Cortex of kidney (tissue), 1 donor: Measurements from ENCODE around the gene TIPRL.
"Not testable (repeated sequence)": the region's sequence is repeated elsewhere in the genome, so short reads cannot be mapped to it uniquely, and the experiment has no call there.

Experiments
- DNase-seq: peaks from one replicate; lab custom pipeline; 2025; lab: John Stamatoyannopoulos, UW

The TIPRL gene

DNA sequence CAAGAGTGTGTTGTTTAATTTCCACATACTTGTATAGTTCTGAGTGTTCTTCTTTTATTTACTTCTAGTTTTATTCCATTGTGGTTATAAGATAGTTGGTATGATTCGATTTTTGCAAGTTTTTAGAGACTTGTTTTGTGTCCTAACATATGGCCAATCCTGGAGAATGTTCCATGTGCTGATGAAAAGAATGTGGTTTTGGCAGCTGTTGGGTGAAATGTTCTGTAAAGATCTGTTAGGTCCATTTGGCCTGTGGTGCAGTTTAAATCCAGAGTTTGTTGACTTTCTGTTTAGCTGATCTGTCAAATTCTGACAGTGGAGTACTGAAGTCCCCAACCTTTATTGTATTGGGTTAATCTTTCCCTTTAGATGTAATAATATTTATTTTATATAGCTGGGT, 19.5 kb upstream of the TIPRL start:
- DNase-seq, result no peak

DNA sequence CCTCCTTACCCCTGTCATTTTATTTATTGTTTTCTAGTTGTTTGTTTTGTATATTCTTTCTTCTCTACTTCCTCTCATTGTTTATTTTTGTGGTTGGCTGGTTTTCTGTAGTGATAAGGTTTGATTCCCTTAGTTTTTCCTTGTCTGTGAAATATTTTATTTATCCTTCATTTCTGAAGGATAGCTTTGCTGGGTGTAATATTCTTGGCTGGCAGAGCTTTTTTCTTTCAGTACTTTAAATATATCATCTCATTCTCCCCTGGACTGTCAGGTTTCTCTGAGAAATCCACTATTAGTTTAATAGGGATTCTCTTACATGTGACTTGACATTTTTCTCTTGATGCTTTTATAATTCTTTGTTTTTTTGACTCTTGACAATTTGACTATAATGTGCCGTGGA, 18.8 kb upstream of the TIPRL start:
- DNase-seq, result no peak

DNA sequence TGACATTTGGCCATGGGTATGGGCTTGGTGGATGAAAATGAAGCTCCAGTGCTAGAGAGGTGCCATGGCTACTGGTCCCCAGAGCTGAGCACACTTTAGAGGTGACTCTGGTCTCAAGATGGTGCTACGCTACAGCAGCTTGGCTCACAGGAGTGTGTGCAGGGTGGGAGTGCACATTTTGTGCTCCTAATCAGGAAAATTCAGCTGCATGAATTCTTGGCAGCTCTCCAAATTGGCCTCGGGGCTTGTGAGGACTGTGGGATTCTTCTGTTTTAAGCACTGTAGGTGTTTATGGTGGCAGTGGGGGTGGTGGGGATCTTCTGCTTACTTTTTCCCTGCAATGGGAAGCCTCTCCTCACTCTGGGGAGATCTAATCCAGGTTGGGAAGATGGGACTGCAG, 17.3 kb upstream of the TIPRL start:
- DNase-seq, result no peak

DNA sequence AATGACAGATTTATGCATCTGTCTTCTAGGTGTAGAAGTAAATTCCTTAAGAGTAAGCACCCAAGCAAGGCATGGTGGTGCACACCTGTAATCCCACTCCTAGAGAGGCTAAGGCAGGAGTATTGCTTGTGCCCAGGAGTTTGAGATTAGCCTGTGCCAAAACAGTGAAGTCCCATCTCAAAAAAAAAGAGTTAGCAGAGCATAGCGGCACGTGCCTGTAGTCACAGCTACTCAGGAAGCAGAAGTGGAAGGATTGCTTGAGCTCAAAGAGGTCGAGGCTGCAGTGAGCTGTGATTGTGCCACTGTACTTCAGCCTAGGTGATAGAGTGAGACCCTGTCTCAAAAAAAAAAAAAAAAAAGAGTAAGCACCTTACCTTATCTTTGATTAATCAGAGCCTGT, 15.1 kb upstream of the TIPRL start:
- DNase-seq, result no peak

DNA sequence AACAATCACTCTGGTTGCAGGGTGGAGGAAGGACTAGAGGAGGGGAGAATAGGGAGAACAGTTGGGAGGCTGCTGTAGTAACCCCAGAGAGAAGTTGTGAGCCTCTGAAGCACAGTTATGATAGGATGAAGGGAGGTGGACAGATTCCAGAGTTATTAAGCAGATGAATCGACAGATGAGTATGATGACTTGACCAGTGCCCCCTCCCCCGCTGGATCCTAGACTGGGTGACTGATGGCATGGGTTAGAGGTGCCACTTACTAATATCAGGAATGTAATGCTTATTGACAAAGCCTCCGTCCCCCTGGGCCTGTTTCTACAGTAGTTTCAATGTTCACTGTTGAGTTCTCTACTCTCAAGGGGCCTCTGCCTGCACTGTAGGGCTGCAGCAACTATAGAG, 14.0 kb upstream of the TIPRL start:
- no peak for DNase-seq

DNA sequence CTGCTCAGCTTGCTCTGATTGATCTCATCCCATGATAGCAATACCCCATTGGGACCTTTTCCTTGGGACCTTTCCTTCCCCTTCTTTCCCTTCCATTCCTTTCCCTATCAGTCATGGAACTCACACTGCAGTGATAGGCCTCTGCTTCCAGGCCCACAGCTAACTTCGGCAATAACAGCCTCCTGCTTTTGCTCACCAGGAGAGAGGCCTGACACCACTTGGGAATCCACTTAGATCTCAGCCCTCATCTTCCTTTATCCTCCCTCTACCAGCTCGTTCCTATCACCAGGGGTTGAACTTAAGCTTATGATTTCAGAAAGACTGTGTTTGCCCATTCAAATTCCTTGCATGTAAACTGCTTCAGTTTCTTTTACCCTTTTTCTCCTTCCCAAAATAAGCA, 11.0 kb upstream of the TIPRL start:
- DNase-seq, result no peak

DNA sequence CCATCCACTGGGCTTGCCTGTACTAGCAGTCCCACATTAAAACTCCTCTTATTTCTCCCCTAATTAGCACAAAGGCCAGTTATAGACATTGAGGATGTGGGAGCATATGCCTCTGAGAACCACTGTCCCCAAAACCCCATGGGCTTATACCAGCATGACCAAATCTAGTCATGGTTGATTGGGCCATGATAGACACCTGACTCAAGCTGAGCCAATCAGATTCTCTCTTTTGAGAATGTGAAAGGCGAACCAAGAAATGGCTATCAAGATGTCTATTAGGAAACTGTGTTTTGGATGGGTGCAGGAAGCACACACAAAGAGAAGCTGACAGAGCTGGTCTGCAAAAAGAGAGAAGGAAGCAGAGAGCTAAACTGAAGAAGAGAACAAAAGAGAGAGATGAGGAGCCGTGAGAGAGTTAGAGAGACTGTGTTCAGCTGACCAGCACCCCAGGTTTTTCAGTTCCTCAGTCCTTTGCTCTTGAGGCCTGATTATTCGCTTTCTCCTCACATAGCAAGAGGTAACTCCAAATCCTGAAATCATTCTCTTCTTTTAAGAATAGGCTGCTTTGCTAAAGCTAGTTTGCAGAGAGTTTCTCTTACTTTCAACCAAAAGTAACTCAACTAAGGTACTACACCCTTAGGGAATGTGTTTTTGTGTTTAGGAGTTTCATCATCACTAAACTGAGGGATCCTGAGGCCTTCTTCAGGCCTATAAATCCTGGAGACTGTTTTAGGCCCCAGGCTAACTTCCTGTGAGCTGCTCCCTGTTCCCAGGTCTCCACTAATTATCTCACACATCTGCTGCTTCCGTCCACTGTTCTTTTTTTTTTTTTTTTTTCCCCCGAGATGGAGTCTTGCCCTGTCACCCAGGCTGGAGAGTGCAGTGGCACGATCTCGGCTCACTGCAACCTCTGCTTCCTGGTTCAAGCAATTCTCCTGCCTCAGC, 7.9 kb upstream of the TIPRL start:
- DNase-seq, result no peak

DNA sequence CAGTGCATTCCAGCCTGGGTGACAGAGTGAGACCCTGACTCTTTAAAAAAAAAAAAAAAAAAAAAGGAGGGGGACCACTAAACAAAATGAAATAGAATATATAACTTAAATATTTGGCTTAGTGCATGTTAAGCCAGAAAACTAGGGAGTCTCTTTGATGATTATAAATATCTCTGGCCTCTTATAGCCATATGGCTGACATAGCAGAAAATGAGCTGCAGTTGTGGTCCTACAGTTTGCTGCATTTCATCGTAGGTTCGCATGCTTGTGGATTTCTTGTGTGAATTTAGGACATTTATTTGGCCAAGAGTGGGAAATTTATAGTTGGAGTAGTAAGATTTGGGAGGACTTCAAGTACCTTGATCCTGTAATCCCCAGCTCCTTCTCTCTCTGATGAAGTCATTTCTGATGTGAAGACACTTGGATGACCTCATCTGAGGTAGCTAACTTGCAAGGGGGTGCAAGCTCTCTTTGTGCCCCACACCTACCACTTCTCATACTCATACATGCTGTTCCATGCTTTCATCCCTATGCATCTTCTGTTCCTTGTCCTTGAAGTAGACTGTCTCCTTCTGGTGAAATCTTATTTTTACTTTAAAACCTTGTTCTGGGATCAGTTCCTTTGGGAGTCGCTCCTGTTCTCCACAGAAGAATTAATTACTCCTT, 6.4 kb upstream of the TIPRL start:
- no peak for DNase-seq

DNA sequence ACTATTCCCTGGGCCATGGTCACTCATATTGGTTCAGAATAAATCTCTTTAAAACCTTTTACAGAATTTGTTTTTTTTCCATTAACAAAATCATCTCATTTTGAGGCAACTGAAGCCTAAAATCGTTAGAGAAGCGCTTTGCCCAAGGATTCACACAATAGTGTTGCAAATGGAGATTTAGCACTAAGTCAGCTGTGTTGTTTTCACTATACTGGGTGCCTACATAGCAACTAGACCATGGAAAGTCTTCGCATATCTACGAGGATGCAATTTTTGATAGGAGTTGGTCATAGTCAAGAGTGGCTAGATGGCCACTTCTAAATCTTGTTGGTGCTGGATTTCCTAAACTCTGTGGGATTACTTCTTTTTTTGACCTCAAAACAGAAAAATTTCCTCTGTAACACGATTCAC, 530 bp upstream of the TIPRL start:
- no peak for DNase-seq

DNA sequence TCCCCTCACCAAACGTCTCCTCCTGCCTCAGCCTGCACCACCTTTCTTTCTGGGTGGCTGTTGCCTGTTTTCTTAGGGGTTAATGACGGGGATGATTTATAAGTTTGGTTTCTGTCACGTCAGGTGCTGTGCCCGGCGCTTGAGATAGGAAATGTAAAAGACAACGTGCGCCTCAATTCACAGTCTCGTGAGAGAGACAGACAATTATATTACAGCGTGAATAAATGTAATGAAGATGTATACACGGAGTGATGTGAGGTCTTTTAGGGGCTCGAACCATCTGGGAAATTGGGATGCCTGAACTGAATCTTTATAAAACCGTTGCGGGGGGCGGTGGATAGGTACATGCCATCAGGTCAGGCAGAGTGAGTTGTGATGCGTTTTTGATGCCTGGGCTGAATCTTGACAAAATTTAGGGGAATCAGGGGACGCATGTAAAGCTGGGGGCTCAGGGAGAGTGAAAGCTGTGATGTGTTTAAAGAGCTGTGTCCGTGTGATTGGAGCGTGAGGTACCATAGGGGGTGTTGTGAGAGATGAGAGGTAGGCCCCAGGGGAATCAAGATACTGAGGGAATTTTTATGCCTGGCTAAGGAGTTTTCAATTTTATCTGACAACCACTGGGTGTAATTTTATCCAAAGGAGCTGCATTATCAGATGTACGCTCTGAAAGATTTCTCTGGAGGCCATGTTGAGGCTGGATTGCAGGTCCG, 831 bp downstream of the TIPRL start:
- DNase-seq, result no peak

DNA sequence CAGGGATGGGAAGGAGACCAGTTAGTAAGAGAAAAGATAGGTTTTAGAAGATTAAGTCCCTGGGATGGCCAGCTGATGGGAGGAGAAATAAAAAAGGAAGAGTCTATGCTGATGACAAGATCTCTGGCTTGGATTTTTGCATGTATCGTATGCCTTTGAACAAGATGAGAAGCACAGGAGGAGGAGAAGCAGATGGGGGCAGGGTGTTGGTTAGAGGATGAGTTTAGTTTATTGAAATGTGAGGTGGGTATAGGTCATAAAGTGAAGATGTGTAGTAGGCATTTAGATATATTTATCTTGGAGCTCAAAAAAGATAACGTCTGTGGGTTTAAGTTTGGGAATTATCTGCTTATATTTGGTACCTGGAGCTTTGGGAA, 1.4 kb downstream of the TIPRL start:
- no peak for DNase-seq

DNA sequence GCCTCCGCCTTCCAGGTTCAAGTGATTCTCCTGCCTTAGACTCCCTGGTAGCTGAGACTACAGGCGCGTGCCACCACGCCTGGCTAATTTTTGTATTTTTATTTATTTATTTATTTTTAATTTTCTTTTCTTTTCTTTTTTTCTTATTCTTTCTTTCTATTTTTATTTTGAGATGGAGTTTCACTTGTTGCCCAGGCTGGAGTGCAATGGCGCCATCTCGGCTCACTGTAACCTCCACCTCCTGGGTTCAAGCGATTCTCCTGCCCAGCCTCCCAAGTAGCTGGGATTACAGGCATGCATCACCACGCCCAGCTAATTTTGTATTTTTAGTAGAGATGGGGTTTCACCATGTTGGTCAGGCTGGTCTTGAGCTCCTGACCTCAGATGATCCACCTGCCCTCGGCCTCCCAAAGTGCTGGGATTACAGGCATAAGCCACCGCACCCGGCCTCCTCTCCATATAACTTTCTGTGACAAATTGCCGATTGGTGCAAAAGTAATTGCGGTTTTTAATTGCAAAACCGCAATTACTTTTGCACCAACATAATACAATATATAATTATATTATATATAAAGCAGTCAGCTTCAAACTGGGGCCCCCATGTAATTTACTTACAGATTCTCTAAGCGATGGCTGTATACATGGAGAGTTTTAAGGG, 2.4 kb downstream of the TIPRL start:
- not testable (repeated sequence) for DNase-seq

DNA sequence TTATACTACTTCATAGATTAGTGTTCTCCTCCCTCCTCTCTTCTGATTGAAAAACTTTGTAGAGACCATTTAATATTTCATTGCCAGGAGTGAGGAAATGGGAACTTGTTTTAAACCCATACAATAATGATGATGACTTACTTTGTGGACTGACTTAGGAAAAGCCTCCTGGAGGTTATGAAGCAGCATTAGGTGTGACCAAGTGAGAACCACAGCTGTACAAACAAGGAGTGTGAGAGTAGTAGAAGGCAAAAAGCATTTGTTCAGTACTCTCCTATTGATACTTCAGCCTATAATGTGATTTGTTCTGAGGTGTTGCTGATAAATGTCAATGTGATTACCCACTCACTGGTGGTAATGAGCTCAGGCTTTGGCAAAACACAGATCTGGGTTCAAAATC, 8.4 kb downstream of the TIPRL start:
- no peak for DNase-seq

DNA sequence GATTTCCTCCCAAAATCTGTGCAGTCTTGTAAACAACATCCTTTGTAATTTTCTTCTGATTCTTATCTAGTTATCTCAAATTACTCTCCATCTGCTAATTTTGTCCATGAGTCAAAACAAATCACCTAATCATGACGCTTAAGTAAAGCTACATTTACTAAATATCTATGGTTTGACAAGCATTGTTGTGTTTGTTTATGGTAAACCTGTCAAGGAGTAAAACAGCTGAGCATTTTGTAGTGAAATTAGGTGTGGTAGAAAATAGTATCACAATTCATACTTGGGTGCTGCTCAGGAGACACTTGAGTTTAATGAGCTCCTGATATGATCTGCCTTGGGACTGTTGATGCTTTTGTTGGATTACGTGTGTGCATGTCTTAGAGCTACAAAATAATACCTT, 11.6 kb downstream of the TIPRL start:
- no peak for DNase-seq

DNA sequence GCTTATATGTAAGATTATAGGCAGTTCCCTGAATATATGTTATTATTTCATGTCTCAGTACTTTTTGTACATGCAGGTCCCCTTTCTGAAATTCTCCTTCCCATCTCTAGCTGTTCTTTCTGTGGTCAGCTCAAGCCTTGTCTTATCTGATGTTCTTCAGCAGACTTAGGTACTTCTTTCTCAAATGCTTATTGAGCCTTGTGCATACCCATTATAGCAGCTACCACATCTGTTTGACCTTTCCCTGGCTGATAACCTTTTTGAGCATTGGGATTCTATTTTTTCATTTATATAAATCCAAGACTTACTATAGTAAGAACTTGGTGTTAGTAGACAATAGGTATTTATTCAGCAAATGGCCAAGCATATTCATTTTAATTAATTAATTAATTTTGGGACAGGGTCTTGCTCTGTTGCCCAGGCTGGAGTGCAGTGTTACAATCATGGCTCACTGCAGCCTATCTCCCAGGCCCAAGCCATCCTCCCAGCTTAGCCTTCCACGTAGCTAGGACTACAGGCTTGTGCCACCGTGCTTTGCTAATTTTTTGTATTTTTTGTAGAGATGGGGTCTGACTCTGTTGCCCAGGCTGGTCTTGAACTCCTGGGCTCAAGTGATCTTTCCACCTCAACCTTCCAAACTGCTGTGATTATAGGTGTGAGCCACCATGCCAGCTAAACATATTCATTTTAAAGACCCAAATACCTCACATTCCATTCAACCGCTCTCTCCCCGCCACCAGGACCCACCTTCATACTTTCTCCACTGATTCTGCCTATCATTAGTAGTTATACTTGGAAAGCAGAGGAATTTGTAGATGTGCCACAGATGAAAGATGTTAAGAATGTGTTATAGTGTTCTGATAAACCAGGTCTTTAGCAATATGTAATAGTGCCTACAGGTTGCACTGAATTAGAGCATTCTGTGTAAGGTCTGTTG, 16.7 kb downstream of the TIPRL start:
- no peak for DNase-seq

DNA sequence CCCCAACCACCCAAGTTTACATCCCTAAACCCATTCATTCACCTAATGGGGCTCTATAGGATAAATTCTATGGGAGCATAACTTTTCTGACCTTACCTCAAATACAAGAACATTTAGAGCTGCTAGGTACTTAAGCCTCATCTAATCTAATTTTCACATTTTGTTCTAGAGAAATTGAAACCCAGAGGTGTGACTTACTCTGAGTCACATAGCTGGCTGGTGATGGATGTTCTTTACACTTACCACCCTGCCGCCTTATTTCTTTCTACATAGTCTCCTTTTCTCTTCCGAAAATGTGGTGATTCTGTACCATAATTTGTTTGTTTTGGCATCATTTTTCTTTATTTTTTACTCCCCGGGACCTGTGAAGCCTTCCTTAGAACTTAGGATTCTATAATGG, 20.3 kb downstream of the TIPRL start:
- DNase-seq, result no peak

DNA sequence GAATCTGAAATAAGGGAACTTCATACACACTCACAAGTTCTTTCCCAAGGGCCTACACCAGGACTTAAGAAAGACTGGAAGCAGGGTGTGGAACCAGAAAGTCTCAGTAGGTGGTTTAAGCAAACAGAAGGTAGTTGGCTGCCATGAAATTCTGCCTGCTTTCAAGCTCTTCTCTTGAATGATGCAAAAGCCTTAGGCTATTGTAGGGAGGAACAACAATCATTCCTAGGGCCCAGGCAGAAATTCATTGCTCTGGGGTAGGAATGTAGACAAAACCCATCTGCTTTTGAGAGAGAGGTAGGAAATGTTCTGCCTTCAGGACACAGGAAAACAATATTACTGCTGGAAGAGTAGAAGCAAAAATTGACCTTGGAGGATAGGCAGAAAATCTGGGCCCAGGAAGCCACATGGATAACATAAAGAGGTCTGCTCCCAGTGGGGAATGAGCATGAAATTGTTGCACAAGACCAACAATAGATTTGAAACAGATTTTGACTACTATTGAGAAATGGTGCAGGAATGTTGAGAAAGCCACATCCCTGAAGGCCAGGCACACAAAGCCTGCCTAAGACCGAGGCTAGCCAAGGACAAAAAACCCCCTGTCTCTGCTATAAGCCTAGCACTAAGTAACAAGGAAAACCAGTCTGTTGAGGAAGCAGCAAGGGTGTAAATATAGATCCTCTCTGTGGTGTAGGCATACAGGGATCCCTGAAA, 24.3 kb downstream of the TIPRL start:
- DNase-seq, result no peak

DNA sequence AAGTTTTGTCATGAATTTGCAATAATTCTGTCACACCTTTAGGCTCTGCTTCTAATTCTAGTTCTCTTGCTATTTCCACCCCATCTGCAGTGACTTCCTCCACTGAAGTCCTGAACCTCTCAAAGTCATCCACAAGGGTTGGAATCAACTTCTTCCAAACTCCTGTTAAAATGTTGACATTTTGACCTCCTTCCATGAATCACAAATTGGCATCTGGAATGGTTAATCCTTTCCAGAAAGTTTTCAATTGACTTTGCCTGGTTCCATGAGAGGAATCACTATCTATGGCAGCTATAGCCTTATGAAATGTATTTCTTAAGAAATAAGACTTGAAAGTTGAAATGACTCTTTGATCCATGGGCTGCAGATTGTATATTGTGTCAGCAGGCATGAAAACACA, 27.3 kb downstream of the TIPRL start:
- DNase-seq, result no peak

DNA sequence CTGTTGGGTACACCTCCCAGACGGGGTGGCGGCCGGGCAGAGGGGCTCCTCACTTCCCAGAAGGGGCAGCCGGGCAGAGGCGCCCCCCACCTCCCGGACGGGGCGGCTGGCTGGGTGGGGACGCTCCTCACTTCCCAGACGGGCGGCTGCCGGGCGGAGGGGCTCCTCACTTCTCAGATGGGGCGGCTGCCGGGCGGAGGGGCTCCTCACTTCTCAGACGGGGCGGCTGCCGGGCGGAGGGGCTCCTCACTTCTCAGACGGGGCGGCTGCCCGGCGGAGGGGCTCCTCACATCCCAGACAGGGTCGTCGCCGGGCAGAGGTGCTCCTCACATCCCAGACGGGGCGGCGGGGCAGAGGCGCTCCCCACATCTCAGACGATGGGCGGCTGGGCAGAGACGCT, 28.9 kb downstream of the TIPRL start:
- DNase-seq, result not testable (repeated sequence)

DNA sequence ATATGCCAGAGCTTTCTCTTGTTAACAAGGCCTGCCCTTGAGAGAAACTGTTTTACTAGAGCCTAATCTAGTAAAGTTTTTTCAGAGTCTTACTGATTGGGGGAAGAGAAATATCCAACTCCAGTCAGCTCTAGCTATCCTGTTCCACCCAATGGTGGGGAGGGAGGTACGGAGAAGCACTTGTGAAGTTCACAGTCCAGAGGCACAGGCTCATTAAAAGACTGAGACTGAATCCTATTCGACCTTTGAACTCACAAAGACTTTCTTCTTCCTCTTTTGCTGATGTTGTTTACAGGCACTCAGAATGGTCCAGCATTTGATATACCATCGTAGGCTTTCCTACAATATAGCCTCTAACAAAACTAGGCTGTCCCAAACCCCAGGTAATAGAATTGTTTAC, 31.6 kb downstream of the TIPRL start:
- DNase-seq, result no peak

DNA sequence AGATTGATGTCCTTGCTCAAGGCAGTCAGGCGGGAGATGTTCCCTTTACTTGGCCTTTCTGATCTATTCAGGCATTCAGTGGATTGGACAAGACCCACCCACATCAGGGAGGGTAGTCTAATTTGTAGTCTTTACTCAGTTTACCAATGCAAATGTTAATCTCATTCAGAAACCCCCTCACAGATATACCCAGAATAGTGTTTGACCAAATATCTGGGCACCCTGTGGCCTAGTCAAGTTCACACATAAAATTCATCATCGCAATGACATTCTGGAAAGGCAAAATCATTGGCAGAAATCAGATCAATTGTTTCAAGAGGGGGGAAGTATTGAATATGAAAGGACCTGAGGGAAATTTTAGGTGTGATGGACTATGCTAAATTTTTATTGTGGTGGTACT, 34.6 kb downstream of the TIPRL start:
- DNase-seq, result no peak
